H1 (cell line): Measurements from ENCODE around the gene MPDU1. TPM values are rescaled to one million over a fixed set of nuclear protein-coding genes. Genes with fewer than 3 reads are reported as not detected.

ENCODE experiments used
- BACH1 ChIP-seq: IDR thresholded peaks from 2 replicates; pipeline ENCODE4 v1.6.1; 2012; ENCODE audit warnings: low read length, improper control_type of control experiment
- GABPA ChIP-seq: IDR thresholded peaks from 2 replicates; pipeline ENCODE4 v1.6.1; 2011; ENCODE audit warnings: mild to moderate bottlenecking, low read length, moderate library complexity, borderline replicate concordance; ENCODE audit not compliant: insufficient read depth
- HDAC6 ChIP-seq: IDR thresholded peaks from one replicate; pipeline ENCODE4 v1.7.1; 2012; ENCODE audit warnings: low read depth, mild to moderate bottlenecking, inconsistent platforms, low read length, moderate library complexity
- JUN ChIP-seq: IDR thresholded peaks from 2 replicates; pipeline ENCODE4 v1.6.1; 2011; ENCODE audit warnings: low read depth, mild to moderate bottlenecking, improper control_type of control experiment, low read length
- POU5F1 ChIP-seq: IDR thresholded peaks from 2 replicates; pipeline ENCODE4 v1.6.1; 2011; ENCODE audit warnings: low read depth, mild to moderate bottlenecking, low read length, moderate library complexity
- SIN3A ChIP-seq, 2 experiments: IDR thresholded peaks in 1 of 2; conservative IDR thresholded peaks in 1 of 2; 2 replicates each; pipeline ENCODE4 v1.6.1; 2011 to 2012; ENCODE audit warnings: low read length in 2 of 2, improper control_type of control experiment in 1 of 2, low read depth in 1 of 2, mild to moderate bottlenecking in 1 of 2
- polyA plus RNA-seq, 7 experiments: library from polyadenylated mRNA; depleted of rRNA in 3 of 7; stranded (reverse) in 5 of 7; unstranded in 2 of 7; fragments of >200 nt in 5 of 7; fragments of 200-250 nt in 2 of 7; gene quantifications; 1 replicate in 5 of 7; 2 replicates in 1 of 7; 4 replicates in 1 of 7; pipeline versions ENCODE4 v1.2.1 to v1.2.3, GENCODE V29; 2011 to 2013; ENCODE audit warnings: missing spikeins in 2 of 7, mixed read lengths in 2 of 7
- total RNA-seq: library from RNA; stranded (reverse); fragmentation: NEBNext Ultra II Directional; extraction: Animal tissue kit (Norgen Biotek cat#: 25700); gene quantifications from 2 replicates; pipeline ENCODE4 v1.2.1, GENCODE V29; 2021

MPDU1 gene
- total and polyA plus RNA-seq, 2 of the 8 experiments (the other 6 are each of a cell fraction or from before 2014, with no cell fraction given) = 63.2 to 142 TPM

GRCh38 chr17:7589204-7589868 lies 5.7 kb downstream of the MPDU1 start (continued):
- TF ChIP-seq GABPA (peak; percentile 74; the same call in 1 of the 2 replicates), HDAC6 (no peak), POU5F1 (no peak), SIN3A (conservative IDR thresholded peaks at IDR 0.05 in 1 of 2, IDR thresholded peaks at IDR 0.05 in 1 of 2; ENCODE audit: low read depth in 1 of 2, low read length in 2 of 2) (peak in 1 of 2 experiments; percentile 64; a peak in 2 of 4 replicates), JUN (no peak), BACH1 (peak; percentile 32; the same call in 1 of the 2 replicates)
